NCI-H2171 treated with DMSO at 0.1 percent for 48 hours (cell line): ENCODE results near the gene ROR2.
A peak's percentile ranks its signal among the peaks of the same experiment; 100 is the strongest.
"Not testable (repeated sequence)": the region's sequence is repeated elsewhere in the genome, so short reads cannot be mapped to it uniquely, and the experiment has no call there.

Experiments used
- DNase-seq: peaks from one replicate; lab custom pipeline; 2025; lab: John Stamatoyannopoulos, UW

ROR2 gene

GRCh38 chr9:91817106-91817492 lies 132.9 kb downstream of the ROR2 start:
- DNase-seq, result no peak

GRCh38 chr9:91816356-91816755 lies 133.7 kb downstream of the ROR2 start:
- no peak for DNase-seq

GRCh38 chr9:91815896-91816295 lies 134.1 kb downstream of the ROR2 start:
- DNase-seq, result no peak

- DNase-seq, result no peak
Measured at GRCh38 chr9:91814753-91815152, 135.3 kb downstream of the ROR2 start.

GRCh38 chr9:91814201-91814600 lies 135.8 kb downstream of the ROR2 start:
- no peak for DNase-seq

- DNase-seq, result peak; percentile 36
Measured at GRCh38 chr9:91813176-91813795, 136.7 kb downstream of the ROR2 start.

- no peak for DNase-seq
Measured at GRCh38 chr9:91812191-91812590, 137.8 kb downstream of the ROR2 start.

GRCh38 chr9:91811024-91811909 lies 138.8 kb downstream of the ROR2 start:
- no peak for DNase-seq

- peak; percentile 97 for DNase-seq
Measured at GRCh38 chr9:91810286-91810905, 139.6 kb downstream of the ROR2 start.

GRCh38 chr9:91809581-91810285 lies 140.3 kb downstream of the ROR2 start:
- DNase-seq, result no peak

GRCh38 chr9:91807643-91808246 lies 142.3 kb downstream of the ROR2 start:
- DNase-seq, result no peak

GRCh38 chr9:91805031-91805430 lies 145.0 kb downstream of the ROR2 start:
- no peak for DNase-seq

- DNase-seq, result no peak
Measured at GRCh38 chr9:91803970-91804752, 145.9 kb downstream of the ROR2 start.

- no peak for DNase-seq
Measured at GRCh38 chr9:91803151-91803940, 146.7 kb downstream of the ROR2 start.

GRCh38 chr9:91802391-91802790 lies 147.6 kb downstream of the ROR2 start:
- no peak for DNase-seq

- DNase-seq, result no peak
Measured at GRCh38 chr9:91800473-91801030, 149.5 kb downstream of the ROR2 start.

GRCh38 chr9:91799113-91799744 lies 150.8 kb downstream of the ROR2 start:
- no peak for DNase-seq

GRCh38 chr9:91798273-91799112 lies 151.5 kb downstream of the ROR2 start:
- DNase-seq, result not testable (repeated sequence)

- not testable (repeated sequence) for DNase-seq
Measured at GRCh38 chr9:91797517-91797916, 152.5 kb downstream of the ROR2 start.
